ENCODE data around the gene SGSM1.
A peak's percentile ranks its signal among the peaks of the same experiment; 100 is the strongest.

SGSM1 gene

DNA sequence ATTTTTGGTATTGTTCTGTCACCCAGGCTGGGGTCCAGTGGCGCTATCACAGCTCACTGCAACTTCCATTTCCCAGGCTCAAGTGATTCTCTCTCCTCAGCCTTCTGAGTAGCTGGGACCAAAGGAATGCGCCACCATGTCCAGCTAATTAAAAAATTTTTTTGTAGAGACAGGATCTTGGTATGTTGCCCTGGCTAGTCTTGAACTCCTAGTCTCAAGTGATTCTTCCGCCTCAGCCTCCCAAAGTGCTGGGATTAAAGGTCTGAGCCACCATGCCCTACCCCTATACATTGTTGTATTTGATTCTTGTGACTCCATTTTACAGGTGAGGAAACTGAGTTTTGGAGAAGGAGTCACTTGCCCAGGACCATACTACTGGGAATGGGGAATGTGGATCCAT lies 158.4 kb downstream of the SGSM1 start:
- H3K27me3 ChIP-seq (ENCODE audit: control insufficient read depth in 1 of 2, insufficient read depth in 1 of 2, low read length in 2 of 2) = no peaks in the 10 kb centered on the region
- H3K23ac ChIP-seq (ENCODE audit: low read length in 2 of 2) = no peak overlapping the region
- no peaks in the 10 kb centered on the region for H3K79me1 ChIP-seq (replicated peaks; ENCODE audit: low read length, poor library complexity, severe bottlenecking)
- H3K36me3 ChIP-seq (ENCODE audit: control insufficient read depth in 1 of 2, insufficient read depth in 2 of 2, low read depth in 1 of 2, low read length in 2 of 2) = no peaks in the 10 kb centered on the region
- H4K91ac ChIP-seq (ENCODE audit: low read length) = no peak overlapping the region
- H3K27ac ChIP-seq (ENCODE audit: low read length, poor library complexity, severe bottlenecking) = no peak overlapping the region
- no peak for DNase-seq
- H3K4ac ChIP-seq (ENCODE audit: low read depth in 1 of 2, low read length in 2 of 2) = no peak overlapping the region
- no peak overlapping the region for H3K14ac ChIP-seq (ENCODE audit: low read length in 2 of 2)
- H3K4me2 ChIP-seq (ENCODE audit: low read length, poor library complexity, severe bottlenecking) = no peak overlapping the region
- no peak overlapping the region for H3K4me3 ChIP-seq (ENCODE audit: insufficient read depth in 1 of 2, low read depth in 1 of 2, low read length in 2 of 2)
- H3K9ac ChIP-seq (ENCODE audit: low read length) = no peak overlapping the region
- H4K8ac ChIP-seq (ENCODE audit: low read length) = no peak overlapping the region
- 93% methylated on average over 3 of the region's 3 CpGs for WGBS
- no peak overlapping the region for H2AK5ac ChIP-seq (ENCODE audit: low read length, severe bottlenecking)
- no peaks in the 10 kb centered on the region for H3K9me3 ChIP-seq (ENCODE audit: control insufficient read depth, low read length)
- no peak overlapping the region for H3K18ac ChIP-seq (ENCODE audit: low read depth in 1 of 2, low read length in 2 of 2)
- H2BK5ac ChIP-seq (ENCODE audit: low read depth, low read length, poor library complexity, severe bottlenecking) = no peak overlapping the region
- H3K4me1 ChIP-seq (ENCODE audit: control insufficient read depth, insufficient read depth, low read depth, low read length) = peaks cover 8% of the 10 kb centered on the region
- peak overlapping the region in 1 of 2 experiments; percentile 27 for H2BK12ac ChIP-seq (ENCODE audit: low read length in 2 of 2)
- no peak overlapping the region for H2BK15ac ChIP-seq (ENCODE audit: low read depth, poor library complexity, severe bottlenecking)
- no peak overlapping the region for H2AFZ ChIP-seq (ENCODE audit: low read depth, low read length)
- H2BK120ac ChIP-seq (ENCODE audit: low read depth, low read length) = no peak overlapping the region

DNA sequence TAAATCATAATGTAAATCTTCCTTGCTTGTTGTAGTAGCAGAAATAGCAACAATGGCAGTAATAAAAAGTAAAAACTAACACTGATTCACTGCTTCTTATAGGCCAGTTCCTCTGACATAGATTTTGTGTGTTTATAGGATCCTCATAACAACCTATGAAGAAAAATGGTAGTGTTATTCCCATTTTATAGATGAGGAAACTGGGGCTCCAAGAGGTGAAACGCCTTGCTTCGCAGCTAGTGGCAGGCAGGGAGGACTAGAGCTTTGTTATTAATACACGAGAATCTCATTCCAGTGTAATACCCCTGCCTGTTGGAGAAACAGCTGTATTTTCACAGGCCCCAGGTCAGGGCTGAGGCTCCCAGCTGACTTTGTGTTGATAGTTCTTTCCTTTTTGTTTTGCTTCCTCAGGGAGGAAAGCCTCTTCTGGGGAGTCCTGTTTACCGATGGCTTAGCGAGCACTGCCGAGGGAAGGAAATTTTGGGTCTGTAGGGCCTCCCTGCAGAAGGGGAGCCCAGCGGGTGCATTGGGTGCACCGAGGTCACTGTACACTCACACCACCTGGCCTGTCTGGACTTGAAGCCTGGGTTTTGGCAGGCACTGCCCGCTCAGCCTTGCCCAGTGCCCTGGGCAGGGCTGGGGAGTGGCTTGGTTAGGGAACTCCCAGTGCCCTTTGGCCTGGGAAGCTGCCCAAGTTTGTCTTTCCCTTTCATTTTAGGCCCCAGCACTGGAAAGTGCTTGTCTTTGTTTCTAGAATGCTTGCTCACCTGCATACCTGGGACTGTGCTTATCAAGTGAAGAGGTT lies 160.0 kb downstream of the SGSM1 start:
- no peak for DNase-seq
- no peaks in the 10 kb centered on the region for H3K36me3 ChIP-seq (ENCODE audit: control insufficient read depth in 1 of 2, insufficient read depth in 2 of 2, low read depth in 1 of 2, low read length in 2 of 2)
- no peak overlapping the region for H3K4me3 ChIP-seq (ENCODE audit: insufficient read depth in 1 of 2, low read depth in 1 of 2, low read length in 2 of 2)
- H4K91ac ChIP-seq (ENCODE audit: low read length) = peak overlapping the region; percentile 91
- H3K27me3 ChIP-seq (ENCODE audit: control insufficient read depth in 1 of 2, insufficient read depth in 1 of 2, low read length in 2 of 2) = no peaks in the 10 kb centered on the region
- H3K14ac ChIP-seq (ENCODE audit: low read length in 2 of 2) = no peak overlapping the region
- no peak overlapping the region for H3K9ac ChIP-seq (ENCODE audit: low read length)
- H3K4ac ChIP-seq (ENCODE audit: low read depth in 1 of 2, low read length in 2 of 2) = no peak overlapping the region
- H2BK5ac ChIP-seq (ENCODE audit: low read depth, low read length, poor library complexity, severe bottlenecking) = no peak overlapping the region
- H3K18ac ChIP-seq (ENCODE audit: low read depth in 1 of 2, low read length in 2 of 2) = peak overlapping the region in 1 of 2 experiments; percentile 60
- H3K23ac ChIP-seq (ENCODE audit: low read length in 2 of 2) = no peak overlapping the region
- peak overlapping the region in 1 of 2 experiments; percentile 42 for H2BK12ac ChIP-seq (ENCODE audit: low read length in 2 of 2)
- H4K8ac ChIP-seq (ENCODE audit: low read length) = peak overlapping the region; percentile 43
- peak overlapping the region; percentile 6 for H2BK15ac ChIP-seq (ENCODE audit: low read depth, poor library complexity, severe bottlenecking)
- no peak overlapping the region for H2BK120ac ChIP-seq (ENCODE audit: low read depth, low read length)
- no peak overlapping the region for H2AK5ac ChIP-seq (ENCODE audit: low read length, severe bottlenecking)
- peaks cover 13% of the 10 kb centered on the region for H3K4me1 ChIP-seq (ENCODE audit: control insufficient read depth, insufficient read depth, low read depth, low read length)
- no peaks in the 10 kb centered on the region for H3K9me3 ChIP-seq (ENCODE audit: control insufficient read depth, low read length)
- WGBS = 85% methylated on average over 9 of the region's 9 CpGs
- H3K79me1 ChIP-seq (replicated peaks; ENCODE audit: low read length, poor library complexity, severe bottlenecking) = no peaks in the 10 kb centered on the region
- H3K27ac ChIP-seq (ENCODE audit: low read length, poor library complexity, severe bottlenecking) = no peak overlapping the region
- H3K4me2 ChIP-seq (ENCODE audit: low read length, poor library complexity, severe bottlenecking) = no peak overlapping the region
- no peak overlapping the region for H2AFZ ChIP-seq (ENCODE audit: low read depth, low read length)

GRCh38 chr22:24968066-24968561 lies 162.1 kb downstream of the SGSM1 start:
- Histone ChIP-seq H3K4me2 (ENCODE audit: low read length, poor library complexity, severe bottlenecking) (no peak overlapping the region), H3K4me1 (ENCODE audit: control insufficient read depth, insufficient read depth, low read depth, low read length) (peaks cover 13% of the 10 kb centered on the region), H2BK15ac (ENCODE audit: low read depth, poor library complexity, severe bottlenecking) (no peak overlapping the region), H3K4ac (ENCODE audit: low read depth in 1 of 2, low read length in 2 of 2) (no peak overlapping the region), H3K27me3 (ENCODE audit: control insufficient read depth in 1 of 2, insufficient read depth in 1 of 2, low read length in 2 of 2) (peaks cover 0 to 5% of the 10 kb centered on the region in 2 experiments), H2BK120ac (ENCODE audit: low read depth, low read length) (no peak overlapping the region), H4K91ac (ENCODE audit: low read length) (no peak overlapping the region), H3K36me3 (ENCODE audit: control insufficient read depth in 1 of 2, insufficient read depth in 2 of 2, low read depth in 1 of 2, low read length in 2 of 2) (no peaks in the 10 kb centered on the region), H2AFZ (ENCODE audit: low read depth, low read length) (no peak overlapping the region), H2BK12ac (ENCODE audit: low read length in 2 of 2) (peak overlapping the region in 1 of 2 experiments; percentile 24), H3K79me1 (replicated peaks; ENCODE audit: low read length, poor library complexity, severe bottlenecking) (no peaks in the 10 kb centered on the region), H3K23ac (ENCODE audit: low read length in 2 of 2) (no peak overlapping the region), H3K18ac (ENCODE audit: low read depth in 1 of 2, low read length in 2 of 2) (no peak overlapping the region), H3K9ac (ENCODE audit: low read length) (no peak overlapping the region), H3K4me3 (ENCODE audit: insufficient read depth in 1 of 2, low read depth in 1 of 2, low read length in 2 of 2) (no peak overlapping the region), H2BK5ac (ENCODE audit: low read depth, low read length, poor library complexity, severe bottlenecking) (no peak overlapping the region), H3K27ac (ENCODE audit: low read length, poor library complexity, severe bottlenecking) (no peak overlapping the region), H2AK5ac (ENCODE audit: low read length, severe bottlenecking) (no peak overlapping the region), H3K14ac (ENCODE audit: low read length in 2 of 2) (no peak overlapping the region), H4K8ac (ENCODE audit: low read length) (peak overlapping the region; percentile 71), H3K9me3 (ENCODE audit: control insufficient read depth, low read length) (no peaks in the 10 kb centered on the region)
- no peak for DNase-seq
- 85% methylated on average over 8 of the region's 8 CpGs for WGBS

DNA sequence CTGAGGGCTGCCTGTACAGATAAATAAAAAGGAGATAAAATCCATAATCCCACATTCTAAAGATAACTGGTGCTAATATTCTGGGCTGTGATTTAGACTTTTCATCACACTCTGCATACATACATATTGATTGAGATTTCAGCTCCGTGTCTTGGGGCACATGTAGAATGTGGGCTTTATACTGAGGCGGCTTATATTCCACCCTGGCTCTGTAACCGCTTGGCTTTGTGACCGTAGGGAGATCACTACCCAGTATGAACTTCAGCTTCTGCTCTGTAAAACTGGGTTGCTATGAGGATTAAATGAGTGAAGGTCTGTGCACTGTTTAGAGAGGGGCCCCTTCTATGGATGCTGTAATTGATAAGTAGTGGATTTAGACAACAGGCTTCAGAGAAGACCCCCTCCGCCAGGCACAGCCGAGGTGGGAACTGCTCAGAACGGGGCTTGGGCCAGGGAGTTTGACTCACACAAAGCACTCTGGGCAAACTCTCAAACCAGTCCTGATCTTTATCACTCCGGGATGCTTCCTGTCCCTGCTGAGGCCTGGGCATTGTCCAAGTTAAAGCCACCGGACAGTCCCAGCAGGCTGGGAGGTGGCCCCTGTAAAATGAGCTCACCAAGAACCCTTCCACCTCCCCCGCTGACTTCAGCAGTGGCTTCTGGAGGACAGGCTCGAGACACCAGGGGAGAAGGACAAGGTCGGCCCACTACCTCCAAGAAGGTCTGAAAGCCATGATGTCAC lies 163.7 kb downstream of the SGSM1 start:
- Histone ChIP-seq H3K4me3 (ENCODE audit: insufficient read depth in 1 of 2, low read depth in 1 of 2, low read length in 2 of 2) (peak overlapping the region in 1 of 2 experiments; percentile 35), H3K4ac (ENCODE audit: low read depth in 1 of 2, low read length in 2 of 2) (peak overlapping the region; percentile 54 to 92), H3K18ac (ENCODE audit: low read depth in 1 of 2, low read length in 2 of 2) (peak overlapping the region; percentile 78 to 90), H3K4me1 (ENCODE audit: control insufficient read depth, insufficient read depth, low read depth, low read length) (peaks cover 13% of the 10 kb centered on the region), H3K27me3 (ENCODE audit: control insufficient read depth in 1 of 2, insufficient read depth in 1 of 2, low read length in 2 of 2) (peaks cover 0 to 5% of the 10 kb centered on the region in 2 experiments), H2BK12ac (ENCODE audit: low read length in 2 of 2) (peak overlapping the region; percentile 79 to 95), H2AK5ac (ENCODE audit: low read length, severe bottlenecking) (no peak overlapping the region), H3K9ac (ENCODE audit: low read length) (peak overlapping the region; percentile 43), H3K27ac (ENCODE audit: low read length, poor library complexity, severe bottlenecking) (no peak overlapping the region), H3K36me3 (ENCODE audit: control insufficient read depth in 1 of 2, insufficient read depth in 2 of 2, low read depth in 1 of 2, low read length in 2 of 2) (no peaks in the 10 kb centered on the region), H4K8ac (ENCODE audit: low read length) (peak overlapping the region; percentile 88), H3K14ac (ENCODE audit: low read length in 2 of 2) (peak overlapping the region in 1 of 2 experiments; percentile 61), H2BK5ac (ENCODE audit: low read depth, low read length, poor library complexity, severe bottlenecking) (no peak overlapping the region), H2AFZ (ENCODE audit: low read depth, low read length) (no peak overlapping the region), H3K79me1 (replicated peaks; ENCODE audit: low read length, poor library complexity, severe bottlenecking) (no peaks in the 10 kb centered on the region), H2BK120ac (ENCODE audit: low read depth, low read length) (peak overlapping the region; percentile 89), H4K91ac (ENCODE audit: low read length) (peak overlapping the region; percentile 88), H3K9me3 (ENCODE audit: control insufficient read depth, low read length) (no peaks in the 10 kb centered on the region), H3K4me2 (ENCODE audit: low read length, poor library complexity, severe bottlenecking) (no peak overlapping the region), H3K23ac (ENCODE audit: low read length in 2 of 2) (peak overlapping the region; percentile 2 to 63), H2BK15ac (ENCODE audit: low read depth, poor library complexity, severe bottlenecking) (peak overlapping the region; percentile 5)
- DNase-seq = peak; percentile 85
- WGBS = 34% methylated on average over 12 of the region's 12 CpGs

Measured in mesenchymal stem cell (in vitro differentiated cells and primary cell).